Measurements from ENCODE around the gene ETS2. TPM values are rescaled to one million over a fixed set of nuclear protein-coding genes. Genes with fewer than 3 reads are reported as not detected.

ETS2 gene
- 19.0 TPM for polyA plus RNA-seq (2013, experiment 1 of 4)
- 17.2 TPM for polyA plus RNA-seq (2013, experiment 2 of 4)
- polyA plus RNA-seq (2013, experiment 3 of 4): 11.9 TPM
- polyA plus RNA-seq (2013, experiment 4 of 4): 10.9 TPM

- Histone ChIP-seq H3K9me3 (ENCODE audit: control insufficient read depth, low read length) (no peaks in the 10 kb centered on the region), H3K27me3 (ENCODE audit: control insufficient read depth, insufficient read depth, low read length, poor library complexity, severe bottlenecking) (peaks cover 28% of the 10 kb centered on the region), H3K4me3 (ENCODE audit: insufficient read depth, low read depth, low read length) (peak within 1 kb of the TSS; percentile 78), H3K36me3 (ENCODE audit: control insufficient read depth, insufficient read depth, low read length) (no peaks in the 10 kb centered on the region), H3K4me1 (ENCODE audit: control insufficient read depth, insufficient read depth, low read length) (peaks cover 13% of the 10 kb centered on the region), H3K27ac (ENCODE audit: insufficient read depth, low read depth, low read length, poor library complexity, severe bottlenecking) (peak within 1 kb of the TSS; percentile 19)
- WGBS, 2 experiments: 0% methylated on average over 76 of the region's 76 CpGs
Measured at GRCh38 chr21:38805328-38806152, at the start of gene ETS2. Gene ETS2 (plus strand): TSS chr21:38805929. CDS start chr21:38810035, 4,106 bp downstream.

GRCh38 chr21:38756746-38757145, 49.0 kb upstream of the ETS2 start:
- H3K4me3 ChIP-seq (ENCODE audit: insufficient read depth, low read depth, low read length): no peak overlapping the region
- no peaks in the 10 kb centered on the region for H3K36me3 ChIP-seq (ENCODE audit: control insufficient read depth, insufficient read depth, low read length)
- 95 to 98% methylated on average over 2 to 3 of the region's 3 CpGs for WGBS, 2 experiments
- H3K4me1 ChIP-seq (ENCODE audit: control insufficient read depth, insufficient read depth, low read length): no peaks in the 10 kb centered on the region
- H3K9me3 ChIP-seq (ENCODE audit: control insufficient read depth, low read length): no peaks in the 10 kb centered on the region
- no peaks in the 10 kb centered on the region for H3K27me3 ChIP-seq (ENCODE audit: control insufficient read depth, insufficient read depth, low read length, poor library complexity, severe bottlenecking)
- H3K27ac ChIP-seq (ENCODE audit: insufficient read depth, low read depth, low read length, poor library complexity, severe bottlenecking): no peak overlapping the region

- Histone ChIP-seq H3K27me3 (ENCODE audit: control insufficient read depth, insufficient read depth, low read length, poor library complexity, severe bottlenecking) (no peaks in the 10 kb centered on the region), H3K9me3 (ENCODE audit: control insufficient read depth, low read length) (no peaks in the 10 kb centered on the region), H3K36me3 (ENCODE audit: control insufficient read depth, insufficient read depth, low read length) (no peaks in the 10 kb centered on the region), H3K27ac (ENCODE audit: insufficient read depth, low read depth, low read length, poor library complexity, severe bottlenecking) (no peak overlapping the region), H3K4me1 (ENCODE audit: control insufficient read depth, insufficient read depth, low read length) (no peaks in the 10 kb centered on the region), H3K4me3 (ENCODE audit: insufficient read depth, low read depth, low read length) (no peak overlapping the region)
- WGBS, 2 experiments: 93 to 95% methylated on average over 5 of the region's 5 CpGs
Measured at GRCh38 chr21:38758501-38759214, 47.1 kb upstream of the ETS2 start.

DNA sequence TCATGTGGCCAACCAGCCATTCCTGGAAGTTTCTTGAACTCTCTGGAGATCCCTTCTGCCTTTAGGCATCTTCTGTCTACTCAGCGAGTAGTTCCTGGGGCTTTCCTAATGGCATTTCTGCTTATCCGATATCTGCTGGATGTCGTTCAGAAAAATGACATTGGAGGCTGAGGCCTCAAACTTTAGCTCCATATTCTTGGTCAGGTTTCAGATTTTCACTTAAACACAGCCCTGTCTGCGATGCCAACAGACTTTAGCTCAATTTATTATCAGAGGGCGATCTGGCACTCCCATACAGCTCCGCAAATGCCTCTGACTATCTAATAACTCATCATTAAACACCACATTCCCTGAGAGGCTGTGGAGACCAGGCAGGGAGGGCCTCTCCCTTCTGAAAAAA, 46.3 kb upstream of the ETS2 start:
- H3K27me3 ChIP-seq (ENCODE audit: control insufficient read depth, insufficient read depth, low read length, poor library complexity, severe bottlenecking): no peaks in the 10 kb centered on the region
- no peak overlapping the region for H3K4me3 ChIP-seq (ENCODE audit: insufficient read depth, low read depth, low read length)
- H3K27ac ChIP-seq (ENCODE audit: insufficient read depth, low read depth, low read length, poor library complexity, severe bottlenecking): no peak overlapping the region
- H3K36me3 ChIP-seq (ENCODE audit: control insufficient read depth, insufficient read depth, low read length): no peaks in the 10 kb centered on the region
- H3K9me3 ChIP-seq (ENCODE audit: control insufficient read depth, low read length): no peaks in the 10 kb centered on the region
- WGBS, 2 experiments: 94 to 95% methylated on average over 6 of the region's 6 CpGs
- H3K4me1 ChIP-seq (ENCODE audit: control insufficient read depth, insufficient read depth, low read length): no peaks in the 10 kb centered on the region

DNA sequence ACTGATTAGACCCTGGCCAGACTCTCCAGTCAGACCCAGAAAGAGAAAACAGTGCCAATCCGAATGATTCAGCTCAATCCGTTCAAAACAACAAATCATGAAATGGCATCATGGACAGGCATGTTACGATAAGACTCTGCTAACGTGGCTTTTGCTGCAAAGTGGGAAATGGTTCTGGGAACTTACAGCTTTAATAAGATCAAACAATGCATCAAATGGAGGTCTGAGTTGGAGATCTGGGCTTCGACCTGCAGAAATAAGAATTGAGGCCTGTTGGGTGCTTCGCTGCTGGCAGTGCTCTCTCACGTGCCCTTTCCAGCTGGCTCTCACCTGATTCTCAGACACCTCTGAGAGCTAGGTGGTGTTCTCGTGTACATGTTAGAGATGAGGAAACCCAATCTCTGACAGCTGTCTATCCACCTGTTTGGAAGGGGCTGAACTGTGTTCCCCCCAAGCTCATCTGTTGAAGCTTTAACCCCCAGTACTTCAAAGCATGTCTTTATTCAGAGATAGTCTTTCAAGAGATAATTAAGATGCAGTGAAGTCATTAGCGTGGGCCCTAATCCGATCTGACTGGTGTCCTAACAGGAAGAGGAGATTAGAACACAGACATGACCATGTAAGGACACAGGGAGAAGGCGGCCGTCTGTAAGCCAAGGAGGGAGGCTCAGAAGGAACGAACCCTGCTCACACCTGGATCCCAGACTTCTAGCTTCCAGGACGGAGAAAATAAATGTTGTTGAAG, 45.5 kb upstream of the ETS2 start:
- H3K9me3 ChIP-seq (ENCODE audit: control insufficient read depth, low read length): no peaks in the 10 kb centered on the region
- no peaks in the 10 kb centered on the region for H3K36me3 ChIP-seq (ENCODE audit: control insufficient read depth, insufficient read depth, low read length)
- no peak overlapping the region for H3K4me3 ChIP-seq (ENCODE audit: insufficient read depth, low read depth, low read length)
- WGBS, 2 experiments: 68% methylated on average over 14 of the region's 14 CpGs
- H3K27me3 ChIP-seq (ENCODE audit: control insufficient read depth, insufficient read depth, low read length, poor library complexity, severe bottlenecking): no peaks in the 10 kb centered on the region
- no peak overlapping the region for H3K27ac ChIP-seq (ENCODE audit: insufficient read depth, low read depth, low read length, poor library complexity, severe bottlenecking)
- no peaks in the 10 kb centered on the region for H3K4me1 ChIP-seq (ENCODE audit: control insufficient read depth, insufficient read depth, low read length)

DNA sequence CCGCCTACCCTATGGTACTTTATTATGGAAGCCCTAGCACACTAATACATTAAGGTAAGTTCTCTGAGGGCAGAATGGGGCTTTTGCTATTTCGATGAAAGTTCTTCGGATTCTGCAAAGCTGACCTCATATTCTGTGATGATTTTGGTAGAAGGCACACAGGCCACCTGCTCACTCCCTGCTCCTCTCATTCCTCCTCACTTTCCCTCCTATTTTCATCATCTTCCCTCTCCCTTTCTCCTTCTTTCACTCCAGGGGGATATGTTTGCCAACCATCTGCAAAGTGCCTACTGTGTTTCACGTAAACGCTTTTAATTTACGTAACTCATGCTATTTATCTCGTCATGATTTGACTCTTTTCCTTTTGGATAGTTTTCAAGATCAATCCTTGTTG, 45.0 kb upstream of the ETS2 start:
- Histone ChIP-seq H3K4me1 (ENCODE audit: control insufficient read depth, insufficient read depth, low read length) (no peaks in the 10 kb centered on the region), H3K4me3 (ENCODE audit: insufficient read depth, low read depth, low read length) (no peak overlapping the region), H3K36me3 (ENCODE audit: control insufficient read depth, insufficient read depth, low read length) (no peaks in the 10 kb centered on the region), H3K27me3 (ENCODE audit: control insufficient read depth, insufficient read depth, low read length, poor library complexity, severe bottlenecking) (no peaks in the 10 kb centered on the region), H3K9me3 (ENCODE audit: control insufficient read depth, low read length) (no peaks in the 10 kb centered on the region), H3K27ac (ENCODE audit: insufficient read depth, low read depth, low read length, poor library complexity, severe bottlenecking) (no peak overlapping the region)
- WGBS, 2 experiments: 78 to 80% methylated on average over 7 of the region's 7 CpGs

DNA sequence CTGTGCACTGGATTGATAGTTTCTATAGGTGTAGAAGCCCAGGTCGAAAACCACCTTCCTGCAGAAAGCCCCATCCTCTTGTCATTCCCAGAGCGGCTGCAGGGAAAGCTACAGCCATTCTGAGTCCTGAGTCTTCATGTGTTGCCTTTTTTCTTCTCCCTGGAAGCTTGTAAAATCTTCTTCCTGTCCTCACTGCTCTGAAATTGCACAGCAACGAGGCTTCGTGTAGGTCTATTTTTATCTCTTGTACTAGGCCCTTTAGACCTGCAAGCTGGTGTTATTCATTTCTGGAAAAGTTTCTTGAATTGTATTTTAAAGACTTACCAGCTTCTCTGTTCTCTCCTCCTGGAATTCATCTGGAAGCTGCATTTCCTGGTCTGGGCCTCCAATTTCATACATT, 44.2 kb upstream of the ETS2 start:
- no peaks in the 10 kb centered on the region for H3K36me3 ChIP-seq (ENCODE audit: control insufficient read depth, insufficient read depth, low read length)
- 92 to 95% methylated on average over 4 of the region's 4 CpGs for WGBS, 2 experiments
- no peak overlapping the region for H3K27ac ChIP-seq (ENCODE audit: insufficient read depth, low read depth, low read length, poor library complexity, severe bottlenecking)
- no peaks in the 10 kb centered on the region for H3K27me3 ChIP-seq (ENCODE audit: control insufficient read depth, insufficient read depth, low read length, poor library complexity, severe bottlenecking)
- no peaks in the 10 kb centered on the region for H3K9me3 ChIP-seq (ENCODE audit: control insufficient read depth, low read length)
- H3K4me1 ChIP-seq (ENCODE audit: control insufficient read depth, insufficient read depth, low read length): no peaks in the 10 kb centered on the region
- no peak overlapping the region for H3K4me3 ChIP-seq (ENCODE audit: insufficient read depth, low read depth, low read length)

GRCh38 chr21:38765056-38765455, 40.7 kb upstream of the ETS2 start:
- no peaks in the 10 kb centered on the region for H3K36me3 ChIP-seq (ENCODE audit: control insufficient read depth, insufficient read depth, low read length)
- no peaks in the 10 kb centered on the region for H3K27me3 ChIP-seq (ENCODE audit: control insufficient read depth, insufficient read depth, low read length, poor library complexity, severe bottlenecking)
- H3K27ac ChIP-seq (ENCODE audit: insufficient read depth, low read depth, low read length, poor library complexity, severe bottlenecking): no peak overlapping the region
- no peaks in the 10 kb centered on the region for H3K9me3 ChIP-seq (ENCODE audit: control insufficient read depth, low read length)
- WGBS, 2 experiments: 93% methylated on average over 6 of the region's 6 CpGs
- no peak overlapping the region for H3K4me3 ChIP-seq (ENCODE audit: insufficient read depth, low read depth, low read length)
- H3K4me1 ChIP-seq (ENCODE audit: control insufficient read depth, insufficient read depth, low read length): no peaks in the 10 kb centered on the region

GRCh38 chr21:38766987-38767722, 38.6 kb upstream of the ETS2 start:
- 85 to 88% methylated on average over 13 of the region's 13 CpGs for WGBS, 2 experiments
- H3K9me3 ChIP-seq (ENCODE audit: control insufficient read depth, low read length): no peaks in the 10 kb centered on the region
- H3K27ac ChIP-seq (ENCODE audit: insufficient read depth, low read depth, low read length, poor library complexity, severe bottlenecking): no peak overlapping the region
- no peak overlapping the region for H3K4me3 ChIP-seq (ENCODE audit: insufficient read depth, low read depth, low read length)
- H3K4me1 ChIP-seq (ENCODE audit: control insufficient read depth, insufficient read depth, low read length): no peaks in the 10 kb centered on the region
- H3K36me3 ChIP-seq (ENCODE audit: control insufficient read depth, insufficient read depth, low read length): no peaks in the 10 kb centered on the region
- no peaks in the 10 kb centered on the region for H3K27me3 ChIP-seq (ENCODE audit: control insufficient read depth, insufficient read depth, low read length, poor library complexity, severe bottlenecking)
